HEK293 (cell line): Measurements from ENCODE around the gene ATG2A.

ENCODE experiments used
- CTCF ChIP-seq: fragments of 450-650 bp; formaldehyde crosslinking; IDR thresholded peaks from 2 replicates; pipeline ENCODE4 v1.5.1; 2016; ENCODE audit warnings: missing biosample characterization, missing genetic modification characterization
- REST ChIP-seq: fragments of 450-650 bp; formaldehyde crosslinking; IDR thresholded peaks from 2 replicates; pipeline ENCODE4 v1.5.1; 2016; ENCODE audit warnings: missing biosample characterization, missing genetic modification characterization
- ZNF221 ChIP-seq: fragments of 450-650 bp; formaldehyde crosslinking; IDR thresholded peaks from 2 replicates; pipeline ENCODE4 v1.5.1; 2017; ENCODE audit warnings: missing biosample characterization, missing genetic modification characterization, borderline replicate concordance
- ZNF76 ChIP-seq: fragments of 450-650 bp; formaldehyde crosslinking; IDR thresholded peaks from 2 replicates; pipeline ENCODE4; 2016; ENCODE audit warnings: low read depth, missing biosample characterization, missing genetic modification characterization, borderline replicate concordance

- TF ChIP-seq CTCF (tag by site-specific recombination), result no peak
- TF ChIP-seq ZNF76 (tag by site-specific recombination), result no peak
- no peak for TF ChIP-seq ZNF221 (tag by site-specific recombination)
- TF ChIP-seq REST, result no peak
These were observed 68.7 kb downstream of the ATG2A start for GRCh38 chr11:64848214-64848825.
